ENCODE measurements around the gene SRRT.

Gene SRRT, protein sequence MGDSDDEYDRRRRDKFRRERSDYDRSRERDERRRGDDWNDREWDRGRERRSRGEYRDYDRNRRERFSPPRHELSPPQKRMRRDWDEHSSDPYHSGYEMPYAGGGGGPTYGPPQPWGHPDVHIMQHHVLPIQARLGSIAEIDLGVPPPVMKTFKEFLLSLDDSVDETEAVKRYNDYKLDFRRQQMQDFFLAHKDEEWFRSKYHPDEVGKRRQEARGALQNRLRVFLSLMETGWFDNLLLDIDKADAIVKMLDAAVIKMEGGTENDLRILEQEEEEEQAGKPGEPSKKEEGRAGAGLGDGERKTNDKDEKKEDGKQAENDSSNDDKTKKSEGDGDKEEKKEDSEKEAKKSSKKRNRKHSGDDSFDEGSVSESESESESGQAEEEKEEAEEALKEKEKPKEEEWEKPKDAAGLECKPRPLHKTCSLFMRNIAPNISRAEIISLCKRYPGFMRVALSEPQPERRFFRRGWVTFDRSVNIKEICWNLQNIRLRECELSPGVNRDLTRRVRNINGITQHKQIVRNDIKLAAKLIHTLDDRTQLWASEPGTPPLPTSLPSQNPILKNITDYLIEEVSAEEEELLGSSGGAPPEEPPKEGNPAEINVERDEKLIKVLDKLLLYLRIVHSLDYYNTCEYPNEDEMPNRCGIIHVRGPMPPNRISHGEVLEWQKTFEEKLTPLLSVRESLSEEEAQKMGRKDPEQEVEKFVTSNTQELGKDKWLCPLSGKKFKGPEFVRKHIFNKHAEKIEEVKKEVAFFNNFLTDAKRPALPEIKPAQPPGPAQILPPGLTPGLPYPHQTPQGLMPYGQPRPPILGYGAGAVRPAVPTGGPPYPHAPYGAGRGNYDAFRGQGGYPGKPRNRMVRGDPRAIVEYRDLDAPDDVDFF

DNA sequence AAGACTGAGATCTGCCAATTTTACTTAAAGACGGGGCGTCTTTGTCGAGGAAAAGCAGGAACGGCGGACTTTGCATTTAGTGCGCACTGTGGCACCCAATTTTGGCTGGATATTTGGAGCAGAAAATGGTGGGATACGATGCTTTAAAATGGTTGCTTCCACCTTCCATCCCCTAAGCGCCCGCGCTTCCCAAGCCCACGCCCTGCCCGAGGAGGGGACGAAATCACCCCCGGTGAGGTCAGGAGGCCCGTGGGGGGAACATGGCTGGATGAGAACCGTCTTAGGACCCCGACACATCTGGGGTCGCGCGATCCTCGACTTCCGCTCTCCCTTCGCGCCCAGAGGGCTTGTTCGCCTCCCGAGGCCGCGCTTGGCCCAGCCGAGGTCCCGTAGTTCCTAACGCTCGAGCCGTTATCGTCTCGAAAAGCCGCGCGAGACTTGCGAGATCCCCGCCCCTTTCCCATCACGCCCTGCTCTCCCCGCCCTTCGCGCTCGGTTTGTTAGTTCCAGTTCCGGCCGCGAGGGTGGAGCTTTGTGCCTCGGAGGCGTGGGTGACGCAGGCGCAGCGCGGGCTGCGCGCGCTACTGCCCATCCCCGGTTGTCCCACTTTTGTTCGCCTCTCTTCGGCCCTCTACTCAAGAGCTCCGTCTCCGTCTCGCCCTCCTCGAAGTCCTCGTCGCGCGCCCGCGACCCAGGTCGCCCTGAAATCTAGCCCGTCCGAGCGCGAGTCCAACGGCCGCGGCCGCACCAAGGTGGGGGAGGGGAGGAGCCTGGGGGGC lies at the start of gene SRRT:
Gene SRRT, plus strand, starts transcription at position 527 of the 779 bp plus-strand sequence. CDS start 488 bp downstream, outside the sequence.
- DNase-seq: peak; percentile 90

DNA sequence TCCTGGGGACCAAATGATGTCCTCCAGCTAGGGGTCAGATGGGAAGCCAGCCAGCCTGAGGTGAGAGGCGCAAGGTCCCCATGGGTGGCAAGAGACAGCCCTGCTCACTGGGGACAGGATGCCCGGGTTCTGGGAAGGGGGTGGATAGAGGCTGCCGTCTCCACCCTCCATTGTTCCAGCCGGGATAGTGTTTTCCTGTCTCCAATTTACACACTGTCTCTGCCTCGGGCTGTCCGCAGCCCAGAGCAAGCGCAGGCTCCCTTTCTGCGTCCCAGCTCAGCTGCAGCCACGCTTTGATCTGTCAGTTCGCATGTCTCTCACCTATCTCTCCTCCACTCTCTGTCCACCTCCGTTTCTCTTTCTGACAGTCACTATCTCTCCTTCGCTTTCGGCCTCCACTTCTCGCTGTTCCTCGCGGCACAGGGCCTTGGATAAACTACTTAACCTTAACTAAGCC lies 49.7 kb upstream of the SRRT start:
- DNase-seq: no peak

DNA sequence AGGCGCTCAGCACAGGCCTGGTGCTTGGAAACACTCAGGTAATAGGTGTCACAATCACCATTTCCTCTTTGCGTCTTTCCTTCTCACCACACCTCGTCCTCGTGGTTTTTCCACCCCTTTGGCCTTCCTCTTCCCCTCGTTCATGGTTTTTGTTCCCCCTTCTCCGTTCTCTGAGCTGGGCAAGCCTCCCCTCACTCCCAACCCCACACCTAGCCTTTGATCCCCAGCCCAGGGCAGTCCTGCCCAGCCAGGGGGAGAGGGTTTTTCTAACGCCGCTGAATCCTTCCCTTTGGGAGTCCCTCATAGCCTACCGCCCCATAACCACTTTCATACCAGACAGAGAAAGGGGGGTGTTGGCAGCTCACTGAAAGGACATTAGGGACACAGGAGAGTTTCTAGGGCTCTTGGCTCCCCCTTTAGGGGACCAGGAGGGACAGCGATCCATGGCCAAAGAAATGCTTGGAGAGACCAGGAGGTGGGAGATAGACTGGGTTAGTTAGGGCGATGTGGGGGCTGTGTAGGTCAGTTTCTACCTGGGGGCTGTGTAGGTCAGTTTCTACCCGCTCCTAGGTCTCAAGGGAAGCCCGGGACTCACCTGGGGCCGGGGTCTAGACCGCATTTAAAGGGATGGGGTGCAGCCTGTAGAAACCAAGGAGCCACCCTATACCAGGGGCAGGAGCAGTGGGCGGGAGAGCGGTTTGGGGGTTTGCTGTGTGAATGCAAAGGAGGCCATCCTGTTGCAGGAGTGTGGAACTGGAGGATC lies 49.0 kb upstream of the SRRT start:
- DNase-seq: no peak

DNA sequence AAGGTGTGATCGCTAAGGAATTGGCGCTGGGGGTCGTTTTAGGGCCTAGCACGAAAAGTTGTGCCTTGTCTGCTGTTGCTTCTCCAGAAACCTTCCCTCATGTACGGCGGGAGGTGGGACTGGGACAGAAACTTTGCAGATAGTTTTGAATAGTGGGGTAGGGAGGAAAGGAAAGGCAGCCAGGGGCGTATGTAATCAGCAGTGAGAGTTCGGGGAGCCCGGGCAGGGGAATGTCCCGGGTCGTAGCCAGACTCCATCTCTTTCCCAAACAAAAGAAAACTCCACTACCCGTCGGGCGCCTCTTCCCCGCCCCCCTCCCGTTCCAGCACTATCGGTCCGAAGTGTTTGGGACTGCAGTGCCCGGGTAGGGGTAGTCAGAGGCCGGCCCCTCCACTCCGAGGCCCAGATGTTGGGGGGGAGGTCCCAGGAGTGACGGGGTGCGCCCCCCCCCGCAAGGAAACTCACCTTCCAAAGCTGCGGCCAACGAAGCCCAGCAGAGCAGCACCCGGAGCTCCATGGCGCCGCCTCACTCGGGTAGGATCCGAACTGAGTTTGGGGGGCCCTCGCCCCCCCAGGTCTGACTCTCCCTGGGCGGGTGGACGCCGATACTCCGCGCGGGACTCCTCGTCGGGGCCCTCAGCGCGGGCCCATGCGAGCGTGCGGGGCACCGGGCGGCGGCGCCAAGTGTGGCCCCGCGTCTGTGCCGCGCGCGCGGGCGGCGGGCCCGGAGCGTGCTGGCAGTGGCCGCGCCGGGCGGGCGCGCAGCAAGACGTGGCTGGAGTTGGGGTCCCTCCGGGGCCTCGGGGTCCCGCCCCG lies 48.2 kb upstream of the SRRT start:
- DNase-seq: no peak

DNA sequence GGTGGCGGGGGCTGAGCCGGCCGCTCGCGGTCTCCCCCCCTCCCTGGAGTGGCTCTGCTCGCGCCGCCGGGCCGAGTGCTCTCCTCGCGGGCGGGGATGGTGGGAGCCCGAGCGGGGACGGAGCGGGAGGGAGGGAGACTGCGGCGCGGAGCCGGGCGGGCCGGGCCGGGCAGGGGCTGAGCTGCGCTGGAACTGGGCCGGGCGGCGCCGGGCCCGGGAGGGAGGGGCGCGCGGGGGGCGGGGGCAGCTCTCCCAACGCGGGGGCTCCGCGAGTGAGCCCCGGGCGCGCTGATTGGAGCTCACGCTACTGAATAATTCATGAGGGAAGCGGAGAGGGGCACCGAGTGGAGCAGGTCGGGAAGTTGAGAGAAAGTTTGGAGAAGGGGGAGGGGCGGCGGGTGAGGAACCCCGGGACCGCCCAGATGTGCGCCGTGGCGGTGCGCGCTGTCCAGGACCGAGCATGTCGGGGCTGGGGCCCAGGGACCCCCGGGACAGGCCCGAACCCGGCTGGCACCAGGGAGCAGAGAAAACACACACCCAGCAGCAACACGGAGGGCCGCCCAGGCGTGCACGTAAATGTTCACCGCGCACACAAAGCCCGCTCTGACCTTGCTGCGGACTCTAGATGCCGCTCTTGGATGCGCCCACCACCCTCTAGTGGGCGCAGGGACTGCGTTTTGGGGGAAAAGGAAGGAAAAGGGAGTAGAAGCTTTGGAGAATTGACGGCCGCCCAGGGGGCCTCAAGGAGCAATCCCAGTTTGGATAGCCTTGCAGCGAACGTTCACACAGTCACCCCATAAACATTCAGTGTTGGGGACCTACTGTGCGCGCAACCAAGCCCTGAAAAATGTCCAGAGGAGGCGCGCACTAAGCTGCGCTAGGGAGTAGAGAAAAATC lies 47.3 kb upstream of the SRRT start, which contains the start of gene EPHB4:
Gene EPHB4, minus strand, starts transcription at position 194 of the 897 bp plus-strand sequence. CDS start 493 bp downstream, outside the sequence.
- DNase-seq: peak; percentile 67

DNA sequence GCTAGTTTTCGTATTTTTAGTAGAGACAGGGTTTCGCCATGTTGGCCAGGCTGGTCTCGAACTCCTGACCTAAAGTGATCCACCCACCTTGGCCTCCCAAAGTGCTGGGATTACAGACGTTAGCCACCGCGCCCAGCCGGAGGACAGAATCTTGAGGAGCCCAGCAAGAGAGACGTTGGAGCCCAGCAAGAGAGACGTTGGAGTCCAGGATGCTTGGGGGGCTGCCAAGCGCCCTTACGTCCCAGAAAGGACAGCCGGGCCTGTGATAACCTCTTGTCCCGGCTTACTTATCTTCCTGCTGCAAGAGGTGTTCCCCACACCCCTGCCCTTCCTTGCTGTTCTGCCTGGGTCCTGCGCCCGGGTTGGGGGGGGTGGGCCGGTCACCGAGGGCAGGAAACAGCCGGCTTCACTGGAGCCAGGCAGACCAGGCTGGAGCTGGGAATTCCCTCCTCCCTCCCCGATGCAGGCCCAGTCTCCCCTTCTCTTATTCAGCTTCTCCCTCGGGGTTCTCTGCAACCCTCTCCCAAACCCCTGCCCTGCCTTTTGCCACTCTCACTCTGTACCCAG lies 45.7 kb upstream of the SRRT start:
- DNase-seq: no peak

DNA sequence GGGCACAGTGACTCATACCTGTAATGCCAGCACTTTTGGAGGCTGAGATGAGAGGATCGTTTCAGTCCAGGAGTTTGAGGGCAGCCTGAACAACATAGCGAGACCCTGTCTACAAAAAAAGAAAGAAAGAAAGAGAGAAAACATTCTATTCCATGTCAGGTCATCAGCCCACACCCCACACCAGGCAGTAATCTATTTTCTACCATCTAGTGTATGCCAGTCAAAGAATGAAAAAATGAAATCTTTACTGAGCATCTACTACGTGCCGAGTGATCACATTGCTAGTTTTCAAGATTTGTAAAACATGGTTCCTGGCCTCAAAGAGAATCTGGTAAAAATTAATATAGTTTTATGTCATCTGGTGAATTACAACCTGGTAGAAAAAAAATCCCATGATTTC lies 44.5 kb upstream of the SRRT start:
- no peak for DNase-seq

DNA sequence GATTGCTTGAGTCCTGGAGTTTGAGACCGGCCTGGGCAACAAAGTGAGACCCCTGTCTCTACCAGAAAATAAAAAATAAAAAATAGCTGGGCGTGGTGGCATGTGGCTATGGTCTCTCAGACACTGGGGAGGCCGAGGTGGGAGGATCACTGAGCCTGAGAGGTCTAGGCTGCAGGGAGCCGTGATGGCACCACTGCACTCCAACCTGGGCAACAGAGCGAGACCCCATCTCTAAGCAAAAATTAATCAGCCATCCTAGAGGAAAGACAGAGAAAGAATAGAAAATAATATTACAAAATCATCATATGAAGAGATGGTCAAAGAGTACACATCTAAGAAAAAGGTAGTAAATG lies 42.6 kb upstream of the SRRT start:
- DNase-seq: no peak

DNA sequence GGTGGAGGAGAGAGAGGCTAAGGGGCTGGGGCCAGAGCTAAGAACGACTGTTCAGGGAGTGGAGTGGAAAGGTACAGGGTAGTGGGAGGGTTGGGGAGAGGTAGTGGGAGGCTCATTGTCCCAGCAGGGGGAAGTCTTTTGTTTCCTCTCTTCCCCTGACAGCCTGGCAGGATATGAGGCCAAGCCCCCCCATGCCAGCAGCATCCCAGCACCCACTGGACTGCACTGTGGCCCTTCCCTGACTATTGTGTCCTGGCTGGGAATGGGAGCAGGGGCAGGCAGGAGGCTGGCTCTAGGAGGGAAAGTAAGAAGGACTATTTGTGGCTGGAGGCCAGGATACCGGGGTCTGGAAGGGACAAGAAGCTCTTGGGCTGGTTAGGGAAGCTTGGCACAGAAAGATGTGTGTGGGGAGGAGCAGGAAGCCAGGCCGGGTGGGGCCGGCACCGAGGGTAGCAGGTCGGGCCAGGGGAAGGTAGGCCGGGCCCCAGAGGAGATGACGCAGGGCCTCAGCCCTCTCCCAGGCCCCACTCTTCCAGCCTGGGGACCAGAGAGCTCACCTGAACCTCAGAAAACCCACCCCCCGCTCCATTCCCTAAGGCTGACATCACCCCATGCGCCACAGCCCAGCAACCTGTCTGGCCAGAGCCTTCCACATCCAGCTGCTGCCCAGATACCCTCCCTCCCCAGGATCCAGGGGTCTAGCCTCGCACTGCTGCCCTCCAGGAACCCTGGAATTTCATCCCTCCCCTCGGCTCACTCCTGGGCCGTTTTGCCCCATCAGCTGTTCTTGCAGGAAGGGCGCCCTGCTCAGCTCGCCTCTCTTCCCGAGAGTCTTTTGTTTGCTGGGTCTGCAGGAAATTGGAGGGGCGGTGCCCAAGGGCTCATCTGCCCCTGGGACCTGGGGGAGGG lies 38.7 kb upstream of the SRRT start:
- no peak for DNase-seq

DNA sequence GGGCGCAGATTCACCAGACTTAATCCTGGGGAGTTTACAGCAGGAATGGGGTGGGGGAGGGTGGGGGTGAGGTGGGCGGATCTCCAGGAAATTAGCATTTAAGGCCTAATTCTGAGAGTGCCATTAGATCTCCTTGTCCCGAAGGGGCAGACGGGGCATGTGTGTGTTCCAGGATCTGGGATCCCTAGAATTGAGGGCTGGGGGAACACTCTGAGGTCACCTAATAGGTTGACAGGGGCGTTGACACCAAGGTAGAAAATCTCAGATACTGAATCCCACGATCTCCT lies 38.1 kb upstream of the SRRT start:
- no peak for DNase-seq

DNA sequence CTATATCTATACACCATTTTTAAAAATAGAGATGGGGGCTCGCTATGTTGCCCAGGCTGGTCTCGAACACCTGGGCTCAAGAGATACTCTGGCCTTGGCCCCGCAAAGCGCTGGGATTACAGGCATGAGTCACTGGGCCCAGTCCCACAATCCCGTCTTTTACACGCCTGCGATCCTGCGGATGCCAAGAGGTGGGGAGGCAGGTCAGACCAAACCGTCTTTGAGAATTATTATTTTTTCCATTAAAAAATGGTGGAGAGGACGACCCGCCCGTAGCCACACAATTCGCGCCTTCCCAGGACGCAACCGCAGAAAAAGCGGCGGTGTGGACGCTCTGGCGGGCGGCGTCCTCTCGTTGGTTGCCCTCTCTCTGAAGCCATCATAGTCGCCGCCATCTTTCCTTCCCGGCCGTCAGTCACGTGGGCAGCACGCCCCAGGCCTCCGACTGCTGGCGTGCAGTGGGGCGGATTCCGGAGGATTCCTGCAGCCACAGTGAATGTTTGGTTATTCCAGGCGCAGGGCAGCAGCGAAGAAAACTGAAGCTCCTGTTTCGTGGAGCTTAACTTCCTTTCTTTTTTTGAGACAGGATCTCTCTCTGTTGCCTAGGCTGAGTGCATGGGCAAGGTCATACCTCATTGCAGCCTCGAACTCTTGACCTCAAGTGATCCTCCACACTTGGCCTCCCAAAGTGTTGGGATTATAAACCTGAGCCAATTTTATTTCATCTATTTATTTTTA lies 37.6 kb upstream of the SRRT start:
- DNase-seq: no peak

DNA sequence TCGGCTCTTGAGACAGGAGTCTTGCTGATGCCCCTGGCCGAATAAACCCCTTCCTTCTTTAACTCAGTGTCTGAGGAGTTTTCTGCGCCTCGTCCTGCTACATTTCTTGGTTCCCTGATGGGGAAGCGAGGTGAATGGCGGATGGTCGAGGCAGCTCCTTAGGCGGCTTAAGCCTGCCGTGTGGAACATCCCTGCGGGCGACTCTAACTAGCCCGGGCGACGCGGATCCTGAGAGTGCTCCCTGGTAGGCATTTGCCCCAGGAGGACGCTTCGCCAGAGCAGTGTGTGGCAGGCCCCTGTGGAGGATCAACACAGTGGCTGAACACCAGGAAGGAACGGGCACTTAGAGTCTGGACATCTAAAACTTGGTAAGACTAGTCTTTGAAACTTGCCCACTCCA lies 35.5 kb upstream of the SRRT start:
- DNase-seq: no peak

DNA sequence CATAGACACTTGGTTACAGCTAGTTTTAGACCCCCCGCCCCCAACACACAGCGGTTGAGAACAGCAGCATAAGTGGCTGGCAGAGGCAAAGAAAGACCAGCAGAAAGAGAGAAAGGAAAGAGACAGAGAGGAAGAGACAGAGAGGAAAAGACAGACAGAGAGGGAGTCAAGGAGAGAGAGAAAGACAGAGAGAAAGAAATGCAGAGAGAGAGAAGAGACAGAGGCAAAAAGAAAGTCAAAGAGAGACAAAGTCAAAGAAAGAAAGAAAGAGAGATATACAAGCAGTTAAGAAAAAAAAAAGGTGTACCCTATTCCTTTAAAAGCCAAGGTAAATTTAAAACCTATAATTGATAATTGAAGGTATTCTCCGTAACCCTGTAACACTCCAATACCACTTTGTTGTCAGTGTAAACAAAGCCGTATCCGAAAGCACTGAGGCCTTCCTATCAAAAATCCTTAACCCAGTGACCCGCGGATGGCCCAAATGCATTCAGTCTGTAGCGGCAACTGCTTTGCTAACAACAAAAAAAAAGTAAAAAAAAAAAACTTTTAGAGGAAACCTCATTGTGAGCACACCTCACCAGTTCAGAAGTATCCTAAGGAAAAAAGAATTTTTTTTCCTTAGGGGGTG lies 34.3 kb upstream of the SRRT start:
- no peak for DNase-seq

DNA sequence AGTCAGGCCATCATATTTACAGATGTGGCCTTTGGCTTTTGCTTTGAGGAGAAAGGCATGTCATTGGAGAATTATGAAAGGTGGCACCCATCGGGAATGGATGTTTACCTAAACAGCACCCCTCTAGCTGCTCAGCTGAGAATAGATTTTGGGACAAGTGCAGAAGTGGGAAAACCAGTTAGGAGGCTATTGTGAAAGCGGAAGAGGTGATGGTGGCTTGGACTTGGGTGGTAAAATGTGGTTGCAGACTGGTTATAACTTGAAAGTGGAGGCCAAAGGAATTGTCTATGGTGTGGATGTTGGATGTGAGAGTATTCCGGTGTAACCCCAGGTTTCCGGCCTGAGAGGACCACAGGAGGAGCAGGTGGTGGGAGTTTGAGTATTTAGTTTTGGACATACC lies 27.5 kb upstream of the SRRT start:
- DNase-seq: no peak

DNA sequence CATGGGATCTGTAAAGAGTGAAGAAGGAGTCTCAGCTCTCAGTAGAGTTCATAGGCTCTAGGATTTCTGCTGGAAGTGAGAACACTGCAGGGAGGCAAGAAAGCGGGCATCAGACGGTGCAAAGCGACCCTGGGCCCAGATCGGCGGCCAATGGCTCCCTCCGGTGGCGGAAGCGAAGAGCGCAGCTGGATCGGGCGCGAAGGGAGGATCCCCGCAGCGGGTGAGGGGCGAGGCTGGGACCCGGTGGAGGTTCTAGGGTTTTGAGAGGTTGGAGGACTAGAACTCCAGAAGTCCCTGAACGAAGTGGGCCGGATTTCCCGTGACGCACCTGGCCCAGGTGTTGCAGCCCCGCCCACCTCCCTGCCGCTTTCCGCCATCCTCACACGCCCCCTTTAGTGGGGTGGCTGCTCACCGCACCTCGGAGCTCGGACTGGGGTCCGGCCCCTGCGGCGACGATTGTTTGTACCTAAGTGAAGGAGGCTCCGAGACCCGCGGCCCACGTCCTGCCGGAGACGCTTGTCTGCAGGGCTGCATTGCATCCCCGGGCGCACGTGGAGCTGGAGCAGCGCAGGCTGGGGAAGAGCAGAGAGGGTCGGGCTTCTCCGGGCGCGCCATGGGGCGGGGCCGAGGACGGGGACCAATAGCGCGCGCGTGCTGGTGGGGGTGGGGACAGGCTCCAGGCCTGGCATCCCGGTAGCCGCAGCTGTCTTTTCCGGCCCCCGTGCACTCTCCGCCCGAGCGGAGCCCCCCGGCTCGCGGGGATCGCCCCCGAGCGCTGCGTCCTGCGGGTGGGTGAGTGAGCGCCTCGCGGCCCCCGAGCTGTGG lies 22.6 kb upstream of the SRRT start, which contains the start of gene SLC12A9:
Gene SLC12A9, plus strand, starts transcription at position 666 of the 825 bp plus-strand sequence. CDS start 1,485 bp downstream, outside the sequence.
- no peak for DNase-seq

DNA sequence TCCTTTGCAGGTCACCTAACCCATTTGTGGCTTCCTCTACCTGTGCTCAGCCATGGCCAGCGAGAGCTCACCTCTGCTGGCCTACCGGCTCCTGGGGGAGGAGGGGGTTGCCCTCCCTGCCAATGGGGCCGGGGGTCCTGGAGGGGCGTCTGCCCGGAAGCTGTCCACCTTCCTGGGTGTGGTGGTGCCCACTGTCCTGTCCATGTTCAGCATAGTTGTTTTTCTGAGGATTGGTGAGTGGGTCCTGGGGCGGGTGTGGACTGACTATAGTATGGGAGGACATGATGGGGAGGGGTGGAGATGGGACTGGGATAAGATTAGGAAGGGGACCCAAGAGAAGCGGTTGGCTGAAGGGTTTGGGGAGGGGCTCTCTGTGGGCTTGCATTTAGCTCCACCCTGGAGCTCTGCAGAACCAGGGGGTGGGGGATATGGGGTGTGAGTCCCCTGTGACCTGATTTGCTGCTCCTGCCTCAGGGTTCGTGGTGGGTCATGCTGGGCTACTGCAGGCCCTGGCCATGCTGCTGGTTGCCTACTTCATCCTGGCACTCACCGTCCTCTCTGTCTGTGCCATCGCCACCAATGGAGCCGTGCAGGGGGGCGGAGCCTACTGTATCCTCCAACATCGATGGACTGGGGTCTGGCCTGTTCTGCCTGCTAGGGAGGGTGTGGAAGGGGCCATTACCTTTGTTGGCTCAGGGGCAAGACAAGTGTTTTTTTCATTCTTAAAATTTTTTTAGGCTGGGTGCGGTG lies 20.6 kb upstream of the SRRT start:
- DNase-seq: no peak

All from cortex of kidney (tissue), 1 donor.